DOHH2 (cell line): ENCODE measurements around the gene CDH12.

Source experiments
- EZH2phosphoT487 ChIP-seq: fragments of 200-600 bp; sonication (generic); IDR thresholded peaks from 2 replicates; pipeline ENCODE4 v1.6.1; 2017; ENCODE audit warnings: borderline replicate concordance, mild to moderate bottlenecking, antibody characterized with exemption, low read length, moderate library complexity, mixed read lengths
- TF ChIP-seq, protein P1 (sequence below): fragments of 200-600 bp; sonication (generic); IDR thresholded peaks from one replicate; pipeline ENCODE4 v1.5.1; 2014; ENCODE audit warnings: antibody characterized with exemption, mild to moderate bottlenecking, low read depth, low read length; ENCODE audit not compliant: poor library complexity, severe bottlenecking

- TF ChIP-seq, protein P1, sequence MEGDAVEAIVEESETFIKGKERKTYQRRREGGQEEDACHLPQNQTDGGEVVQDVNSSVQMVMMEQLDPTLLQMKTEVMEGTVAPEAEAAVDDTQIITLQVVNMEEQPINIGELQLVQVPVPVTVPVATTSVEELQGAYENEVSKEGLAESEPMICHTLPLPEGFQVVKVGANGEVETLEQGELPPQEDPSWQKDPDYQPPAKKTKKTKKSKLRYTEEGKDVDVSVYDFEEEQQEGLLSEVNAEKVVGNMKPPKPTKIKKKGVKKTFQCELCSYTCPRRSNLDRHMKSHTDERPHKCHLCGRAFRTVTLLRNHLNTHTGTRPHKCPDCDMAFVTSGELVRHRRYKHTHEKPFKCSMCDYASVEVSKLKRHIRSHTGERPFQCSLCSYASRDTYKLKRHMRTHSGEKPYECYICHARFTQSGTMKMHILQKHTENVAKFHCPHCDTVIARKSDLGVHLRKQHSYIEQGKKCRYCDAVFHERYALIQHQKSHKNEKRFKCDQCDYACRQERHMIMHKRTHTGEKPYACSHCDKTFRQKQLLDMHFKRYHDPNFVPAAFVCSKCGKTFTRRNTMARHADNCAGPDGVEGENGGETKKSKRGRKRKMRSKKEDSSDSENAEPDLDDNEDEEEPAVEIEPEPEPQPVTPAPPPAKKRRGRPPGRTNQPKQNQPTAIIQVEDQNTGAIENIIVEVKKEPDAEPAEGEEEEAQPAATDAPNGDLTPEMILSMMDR = no peak
- no peak for TF ChIP-seq EZH2phosphoT487
Measured at GRCh38 chr5:21776466-21776865, 1076.7 kb downstream of the CDH12 start.
